ENCODE measurements around the gene GLI2. TPM values are rescaled to one million over a fixed set of nuclear protein-coding genes. Genes with fewer than 3 reads are reported as not detected.
A peak's percentile ranks its signal among the peaks of the same experiment; 100 is the strongest.

The GLI2 gene
- total RNA-seq: 3.3 TPM in 2 replicates
- polyA plus RNA-seq: 2.8 and 3.8 TPM in 2 replicates
- polyA plus RNA-seq (2012): 6.3 and 7.8 TPM in 2 replicates
- 12.4 and 15.0 TPM in 2 replicates for polyA minus RNA-seq (ENCODE audit: low replicate concordance)

GRCh38 chr2:120735746-120736170 lies at the start of gene GLI2:
GLI2 (plus strand) TSS chr2:120735868; CDS start chr2:120797321, 61,453 bp downstream.
- Histone ChIP-seq H3K9me3 (ENCODE audit: control insufficient read depth, insufficient read depth, low read depth, low read length) (no peaks in the 10 kb centered on the region), H3K4me2 (ENCODE audit: extremely low read depth, insufficient read depth, low read length) (peak within 1 kb of the TSS; percentile 83), H2AFZ (ENCODE audit: low read length) (peak within 1 kb of the TSS; percentile 26), H3K27ac (ENCODE audit: insufficient read depth, low read length) (peak within 1 kb of the TSS; percentile 89), H3K4me1 (ENCODE audit: control insufficient read depth, extremely low read depth, insufficient read depth, low read length) (peaks cover 7% of the 10 kb centered on the region), H3K79me2 (ENCODE audit: control insufficient read depth, insufficient read depth, low read length) (peaks cover 35% of the 10 kb centered on the region), H4K20me1 (ENCODE audit: control insufficient read depth, extremely low read depth, insufficient read depth, low read length) (no peaks in the 10 kb centered on the region), H3K27me3 (ENCODE audit: control insufficient read depth, insufficient read depth, low read length) (no peaks in the 10 kb centered on the region), H3K9ac (ENCODE audit: insufficient read depth, low read length) (peak within 1 kb of the TSS; percentile 84), H3K4me3 (replicated peaks in 1 of 4; ENCODE audit: control extremely low read depth in 1 of 4, insufficient read depth in 1 of 4, low read depth in 3 of 4, low read length in 4 of 4) (peak within 1 kb of the TSS; percentile 51 to 87 (median 74)), H3K36me3 (ENCODE audit: control insufficient read depth, insufficient read depth, low read length) (no peaks in the 10 kb centered on the region)
- TF ChIP-seq CTCF (conservative IDR thresholded peaks at IDR 0.05 in 1 of 2, IDR thresholded peaks at IDR 0.05 in 1 of 2; ENCODE audit: low read depth in 1 of 2, low read length in 2 of 2) (peak; percentile 38 to 58), EZH2 (IDR thresholded peaks at IDR 0.05; ENCODE audit: low read length, missing control alignments) (no peak)
- peak; percentile 89 to 91 for DNase-seq (ENCODE audit: low read depth in 2 of 2)

- Histone ChIP-seq H3K4me3 (replicated peaks in 1 of 4; ENCODE audit: control extremely low read depth in 1 of 4, insufficient read depth in 1 of 4, low read depth in 3 of 4, low read length in 4 of 4) (no peak overlapping the region), H3K4me2 (ENCODE audit: extremely low read depth, insufficient read depth, low read length) (no peak overlapping the region), H2AFZ (ENCODE audit: low read length) (no peak overlapping the region), H3K27me3 (ENCODE audit: control insufficient read depth, insufficient read depth, low read length) (peaks cover 18% of the 10 kb centered on the region), H3K4me1 (ENCODE audit: control insufficient read depth, extremely low read depth, insufficient read depth, low read length) (peaks cover 3% of the 10 kb centered on the region), H3K9ac (ENCODE audit: insufficient read depth, low read length) (no peak overlapping the region), H3K36me3 (ENCODE audit: control insufficient read depth, insufficient read depth, low read length) (no peaks in the 10 kb centered on the region), H3K27ac (ENCODE audit: insufficient read depth, low read length) (no peak overlapping the region), H3K9me3 (ENCODE audit: control insufficient read depth, insufficient read depth, low read depth, low read length) (no peaks in the 10 kb centered on the region), H4K20me1 (ENCODE audit: control insufficient read depth, extremely low read depth, insufficient read depth, low read length) (no peaks in the 10 kb centered on the region), H3K79me2 (ENCODE audit: control insufficient read depth, insufficient read depth, low read length) (no peaks in the 10 kb centered on the region)
- no peak for DNase-seq (ENCODE audit: low read depth in 2 of 2)
- no peak for TF ChIP-seq EZH2 (IDR thresholded peaks at IDR 0.05; ENCODE audit: low read length, missing control alignments)
- no peak for TF ChIP-seq CTCF (conservative IDR thresholded peaks at IDR 0.05 in 1 of 2, IDR thresholded peaks at IDR 0.05 in 1 of 2; ENCODE audit: low read depth in 1 of 2, low read length in 2 of 2)
Observed at GRCh38 chr2:120685974-120686297, 49.7 kb upstream of the GLI2 start.

GRCh38 chr2:120686511-120687168 lies 49.0 kb upstream of the GLI2 start:
- no peak overlapping the region for H3K4me2 ChIP-seq (ENCODE audit: extremely low read depth, insufficient read depth, low read length)
- H3K36me3 ChIP-seq (ENCODE audit: control insufficient read depth, insufficient read depth, low read length): no peaks in the 10 kb centered on the region
- no peaks in the 10 kb centered on the region for H3K79me2 ChIP-seq (ENCODE audit: control insufficient read depth, insufficient read depth, low read length)
- H4K20me1 ChIP-seq (ENCODE audit: control insufficient read depth, extremely low read depth, insufficient read depth, low read length): no peaks in the 10 kb centered on the region
- H3K4me1 ChIP-seq (ENCODE audit: control insufficient read depth, extremely low read depth, insufficient read depth, low read length): peaks cover 3% of the 10 kb centered on the region
- no peak for DNase-seq (ENCODE audit: low read depth in 2 of 2)
- no peak overlapping the region for H3K9ac ChIP-seq (ENCODE audit: insufficient read depth, low read length)
- no peaks in the 10 kb centered on the region for H3K9me3 ChIP-seq (ENCODE audit: control insufficient read depth, insufficient read depth, low read depth, low read length)
- TF ChIP-seq EZH2 (IDR thresholded peaks at IDR 0.05; ENCODE audit: low read length, missing control alignments) (no peak), CTCF (conservative IDR thresholded peaks at IDR 0.05 in 1 of 2, IDR thresholded peaks at IDR 0.05 in 1 of 2; ENCODE audit: low read depth in 1 of 2, low read length in 2 of 2) (peak; percentile 8 to 63)
- H3K4me3 ChIP-seq (replicated peaks in 1 of 4; ENCODE audit: control extremely low read depth in 1 of 4, insufficient read depth in 1 of 4, low read depth in 3 of 4, low read length in 4 of 4): no peak overlapping the region
- no peak overlapping the region for H3K27ac ChIP-seq (ENCODE audit: insufficient read depth, low read length)
- H3K27me3 ChIP-seq (ENCODE audit: control insufficient read depth, insufficient read depth, low read length): peaks cover 21% of the 10 kb centered on the region
- no peak overlapping the region for H2AFZ ChIP-seq (ENCODE audit: low read length)

Data from fibroblast of lung (primary cell).